ENCODE results near the gene C3orf62. TPM values are rescaled to one million over a fixed set of nuclear protein-coding genes. Genes with fewer than 3 reads are reported as not detected.
"Not testable (repeated sequence)": the region's sequence is repeated elsewhere in the genome, so short reads cannot be mapped to it uniquely, and the experiment has no call there.

Gene C3orf62
- total RNA-seq, 1 donor from 2014 or later = 3.6 TPM

- DNase-seq (ENCODE audit: low read depth) = no peak
These were observed 7.4 kb downstream of the C3orf62 start for GRCh38 chr3:49269443-49270155.

GRCh38 chr3:49266410-49267095 is 10.5 kb downstream of the C3orf62 start:
- DNase-seq (ENCODE audit: low read depth) = no peak

GRCh38 chr3:49265661-49266386 is 11.2 kb downstream of the C3orf62 start:
- no peak for DNase-seq (ENCODE audit: low read depth)

- no peak for DNase-seq (ENCODE audit: low read depth)
These were observed 13.7 kb downstream of the C3orf62 start for GRCh38 chr3:49263159-49263889.

GRCh38 chr3:49260806-49261324 is 16.2 kb downstream of the C3orf62 start:
- peak; percentile 94 for DNase-seq (ENCODE audit: low read depth)

- no peak for DNase-seq (ENCODE audit: low read depth)
These were observed 19.8 kb downstream of the C3orf62 start for GRCh38 chr3:49257187-49257586.

- DNase-seq (ENCODE audit: low read depth) = no peak
These were observed 21.1 kb downstream of the C3orf62 start for GRCh38 chr3:49255718-49256511.

- no peak for DNase-seq (ENCODE audit: low read depth)
These were observed 21.9 kb downstream of the C3orf62 start for GRCh38 chr3:49255112-49255511.

- no peak for DNase-seq (ENCODE audit: low read depth)
These were observed 23.5 kb downstream of the C3orf62 start for GRCh38 chr3:49253512-49253911.

GRCh38 chr3:49248840-49249227 is 28.2 kb downstream of the C3orf62 start:
- DNase-seq (ENCODE audit: low read depth) = peak; percentile 56

GRCh38 chr3:49244581-49245205 is 32.3 kb downstream of the C3orf62 start:
- peak; percentile 38 for DNase-seq (ENCODE audit: low read depth)

- DNase-seq (ENCODE audit: low read depth) = not testable (repeated sequence)
These were observed 36.9 kb downstream of the C3orf62 start for GRCh38 chr3:49240091-49240490.

GRCh38 chr3:49238274-49239127 is 38.5 kb downstream of the C3orf62 start:
- DNase-seq (ENCODE audit: low read depth) = no peak

- DNase-seq (ENCODE audit: low read depth) = no peak
These were observed 39.7 kb downstream of the C3orf62 start for GRCh38 chr3:49237344-49237743.

GRCh38 chr3:49236226-49236625 is 40.8 kb downstream of the C3orf62 start:
- DNase-seq (ENCODE audit: low read depth) = no peak

- not testable (repeated sequence) for DNase-seq (ENCODE audit: low read depth)
These were observed 48.2 kb downstream of the C3orf62 start for GRCh38 chr3:49228817-49229216.

GRCh38 chr3:49222002-49222401 is 55.0 kb downstream of the C3orf62 start:
- DNase-seq (ENCODE audit: low read depth) = no peak

- not testable (repeated sequence) for DNase-seq (ENCODE audit: low read depth)
These were observed 56.0 kb downstream of the C3orf62 start for GRCh38 chr3:49220985-49221563.

GRCh38 chr3:49219132-49219531 is 57.9 kb downstream of the C3orf62 start:
- no peak for DNase-seq (ENCODE audit: low read depth)

Data from renal cortical epithelial cell (primary cell).